Measurements from ENCODE around the gene MED13L. TPM values are rescaled to one million over a fixed set of nuclear protein-coding genes. Genes with fewer than 3 reads are reported as not detected.

Gene MED13L
- total and polyA plus RNA-seq, 2 donors (not counting 3 experiments of a cell fraction or from before 2014, with no cell fraction given) = 27.4 to 93.6 TPM

- peaks cover 4 to 31% of the 10 kb centered on the region in 2 experiments for H3K36me3 ChIP-seq (ENCODE audit: control insufficient read depth in 2 of 2, extremely low read depth in 1 of 2, insufficient read depth in 2 of 2, low read length in 2 of 2)
- H3K79me2 ChIP-seq (ENCODE audit: control insufficient read depth, insufficient read depth, low read length) = no peaks in the 10 kb centered on the region
- H2AFZ ChIP-seq (ENCODE audit: low read depth, low read length) = no peak overlapping the region
- no TSS peak for BruUV-seq (replicated peaks)
- DNase-seq (ENCODE audit: low read depth, low spot score) = no peak
- no peaks in the 10 kb centered on the region for H3K4me1 ChIP-seq (ENCODE audit: control insufficient read depth, extremely low read depth, insufficient read depth, low read length)
- H3K9me1 ChIP-seq (replicated peaks; ENCODE audit: control insufficient read depth, extremely low read depth, insufficient read depth, low read length) = no peaks in the 10 kb centered on the region
- H3K9me3 ChIP-seq (replicated peaks; ENCODE audit: control insufficient read depth, insufficient read depth, low read length) = no peaks in the 10 kb centered on the region
- no peak overlapping the region for H3K4me2 ChIP-seq (ENCODE audit: insufficient read depth, low read length)
- H3K27ac ChIP-seq (ENCODE audit: insufficient read depth, low read depth, low read length) = no peak overlapping the region
- FAIRE-seq = no peak
- intact Hi-C loops (cut with micrococcal nuclease) = no loop called here
- no peak overlapping the region for H3K9ac ChIP-seq (replicated peaks; ENCODE audit: extremely low read depth, insufficient read depth, low read length)
- ChIA-PET POLR2A (interaction anchor here (0.6 kb wide), 1 partner anchor 626 kb away, joined by 3 read pairs; no protein-coding TSS in a partner anchor), CTCF (no interaction called here)
- H4K20me1 ChIP-seq (replicated peaks; ENCODE audit: control insufficient read depth, extremely low read depth, insufficient read depth, low read length) = no peaks in the 10 kb centered on the region
- dilution Hi-C loops (cut with MboI; ENCODE audit: extremely low pct_ligation_motif_present, low sequenced_read_pairs) = no loop called here
- no peaks in the 10 kb centered on the region for H3K27me3 ChIP-seq (ENCODE audit: control insufficient read depth in 2 of 2, insufficient read depth in 2 of 2, low read length in 2 of 2)
- TF ChIP-seq FOS (IDR thresholded peaks at IDR 0.05; ENCODE audit: borderline replicate concordance, insufficient read depth, low read length) (no peak), POLR2AphosphoS5 (IDR thresholded peaks at IDR 0.05; ENCODE audit: insufficient read depth, low read depth, low read length) (no peak), JUN (IDR thresholded peaks at IDR 0.05; ENCODE audit: borderline replicate concordance, insufficient read depth, insufficient read length, low read depth) (no peak)
- H3K4me3 ChIP-seq (replicated peaks in 1 of 3; ENCODE audit: insufficient read depth in 1 of 3, low read depth in 1 of 3, low read length in 3 of 3) = no peak overlapping the region
Measured at GRCh38 chr12:115964214-115964613, 313.3 kb downstream of the MED13L start.

GRCh38 chr12:115962216-115962615 is 315.3 kb downstream of the MED13L start:
- DNase-seq (ENCODE audit: low read depth, low spot score) = no peak
- Histone ChIP-seq H3K9ac (replicated peaks; ENCODE audit: extremely low read depth, insufficient read depth, low read length) (no peak overlapping the region), H3K9me3 (replicated peaks; ENCODE audit: control insufficient read depth, insufficient read depth, low read length) (no peaks in the 10 kb centered on the region), H3K9me1 (replicated peaks; ENCODE audit: control insufficient read depth, extremely low read depth, insufficient read depth, low read length) (no peaks in the 10 kb centered on the region), H2AFZ (ENCODE audit: low read depth, low read length) (no peak overlapping the region), H3K4me2 (ENCODE audit: insufficient read depth, low read length) (no peak overlapping the region), H3K4me3 (replicated peaks in 1 of 3; ENCODE audit: insufficient read depth in 1 of 3, low read depth in 1 of 3, low read length in 3 of 3) (no peak overlapping the region), H3K27ac (ENCODE audit: insufficient read depth, low read depth, low read length) (no peak overlapping the region), H3K79me2 (ENCODE audit: control insufficient read depth, insufficient read depth, low read length) (no peaks in the 10 kb centered on the region), H4K20me1 (replicated peaks; ENCODE audit: control insufficient read depth, extremely low read depth, insufficient read depth, low read length) (no peaks in the 10 kb centered on the region), H3K4me1 (ENCODE audit: control insufficient read depth, extremely low read depth, insufficient read depth, low read length) (no peaks in the 10 kb centered on the region), H3K36me3 (ENCODE audit: control insufficient read depth in 2 of 2, extremely low read depth in 1 of 2, insufficient read depth in 2 of 2, low read length in 2 of 2) (peaks cover 8 to 31% of the 10 kb centered on the region in 2 experiments), H3K27me3 (ENCODE audit: control insufficient read depth in 2 of 2, insufficient read depth in 2 of 2, low read length in 2 of 2) (no peaks in the 10 kb centered on the region)
- no TSS peak for BruUV-seq (replicated peaks)
- POLR2A ChIA-PET = no interaction called here
- FAIRE-seq = no peak
- intact Hi-C loops (cut with micrococcal nuclease) = no loop called here
- TF ChIP-seq POLR2A (IDR thresholded peaks at IDR 0.05; ENCODE audit: low read depth, low read length) (no peak), POLR2AphosphoS5 (IDR thresholded peaks at IDR 0.05; ENCODE audit: insufficient read depth, low read depth, low read length) (no peak), FOS (IDR thresholded peaks at IDR 0.05; ENCODE audit: borderline replicate concordance, insufficient read depth, low read length) (no peak), GATA2 (IDR thresholded peaks at IDR 0.05; ENCODE audit: insufficient read depth, insufficient read length, low read depth, low read length) (no peak), CTCF (IDR thresholded peaks at IDR 0.05; ENCODE audit: extremely low read depth in 1 of 2, insufficient read depth in 1 of 2, low read depth in 1 of 2, low read length in 2 of 2) (no peak), MYC (IDR thresholded peaks at IDR 0.05; ENCODE audit: low read depth, low read length) (no peak), JUN (IDR thresholded peaks at IDR 0.05; ENCODE audit: borderline replicate concordance, insufficient read depth, insufficient read length, low read depth) (no peak), MAX (IDR thresholded peaks at IDR 0.05; ENCODE audit: insufficient read depth, insufficient read length) (no peak), EZH2 (IDR thresholded peaks at IDR 0.05; ENCODE audit: borderline replicate concordance, low read depth, low read length, severe bottlenecking) (no peak)
- CTCF ChIA-PET = no interaction called here
- dilution Hi-C loops (cut with MboI; ENCODE audit: extremely low pct_ligation_motif_present, low sequenced_read_pairs) = no loop called here
